Cerebellar cortex (tissue), 1 donor: ENCODE measurements around the gene ZFYVE9.
A peak's percentile ranks its signal among the peaks of the same experiment; 100 is the strongest.

Source experiments
- DNase-seq: peaks from one replicate; pipeline ENCODE4 v3.0.0-alpha.2; 2015; ENCODE audit warnings: low spot score

ZFYVE9 gene

DNA sequence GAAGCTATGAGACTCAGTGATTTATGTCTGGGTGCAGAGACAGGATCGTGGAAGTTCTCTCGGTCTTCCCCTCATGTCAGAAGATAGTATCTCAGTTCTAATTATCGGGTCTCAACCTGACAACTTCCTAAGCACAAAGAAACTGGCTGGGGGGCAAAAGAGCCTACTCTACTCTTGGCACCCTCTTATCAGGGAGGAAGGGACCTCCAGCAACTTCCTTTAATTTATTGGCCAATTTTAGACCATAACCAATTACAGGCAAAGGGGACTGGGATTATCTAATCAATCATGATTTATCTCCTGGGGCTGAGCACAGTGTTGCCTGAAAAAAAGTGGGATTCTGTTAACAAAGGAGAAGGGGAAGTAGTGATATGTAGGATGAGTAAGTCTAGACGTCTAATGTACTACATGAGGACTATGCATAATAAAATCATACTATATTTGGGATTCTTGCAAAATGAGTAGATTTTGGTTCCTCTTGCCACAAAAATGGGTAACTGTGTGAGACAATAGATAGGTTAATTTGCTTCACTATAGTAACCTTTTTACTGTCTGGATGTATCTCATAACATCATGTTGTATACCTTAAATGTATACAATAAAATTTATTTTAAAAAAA is 98.8 kb downstream of the ZFYVE9 start:
- DNase-seq = no peak

DNA sequence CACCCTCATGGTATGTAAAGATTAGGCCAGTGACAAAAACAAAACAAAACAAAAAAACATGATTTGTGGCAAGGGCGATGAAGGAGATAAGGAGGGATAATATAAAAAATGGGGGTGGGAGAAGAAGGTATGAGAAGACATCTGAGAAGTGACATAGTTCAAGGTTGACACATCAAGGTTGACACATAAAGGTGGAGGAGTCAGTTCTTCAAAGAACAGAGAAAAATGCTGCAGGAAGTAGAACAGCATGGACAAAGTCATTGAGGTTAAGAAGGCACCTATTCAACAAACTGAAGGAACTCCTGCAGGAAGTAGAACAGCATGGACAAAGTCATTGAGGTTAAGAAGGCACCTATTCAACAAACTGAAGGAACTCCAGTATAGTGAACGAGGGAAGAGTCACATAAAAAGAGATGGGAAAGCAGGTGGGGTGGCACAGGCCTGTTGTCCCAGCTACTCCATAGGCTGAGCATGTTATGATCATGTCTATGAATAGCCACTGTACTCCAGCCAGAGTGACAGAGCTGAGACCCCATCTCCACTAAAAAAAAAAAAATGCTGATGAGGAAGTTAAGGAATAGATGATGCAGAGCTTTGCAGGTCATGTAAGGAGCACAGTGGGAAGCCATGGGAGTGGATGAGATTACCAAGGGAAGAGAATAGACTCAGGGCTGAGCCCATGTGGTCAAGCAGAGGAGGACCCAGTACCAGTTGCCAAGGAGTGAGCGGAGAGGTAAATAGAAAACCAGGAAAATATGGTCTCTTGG is 101.5 kb downstream of the ZFYVE9 start:
- no peak for DNase-seq

DNA sequence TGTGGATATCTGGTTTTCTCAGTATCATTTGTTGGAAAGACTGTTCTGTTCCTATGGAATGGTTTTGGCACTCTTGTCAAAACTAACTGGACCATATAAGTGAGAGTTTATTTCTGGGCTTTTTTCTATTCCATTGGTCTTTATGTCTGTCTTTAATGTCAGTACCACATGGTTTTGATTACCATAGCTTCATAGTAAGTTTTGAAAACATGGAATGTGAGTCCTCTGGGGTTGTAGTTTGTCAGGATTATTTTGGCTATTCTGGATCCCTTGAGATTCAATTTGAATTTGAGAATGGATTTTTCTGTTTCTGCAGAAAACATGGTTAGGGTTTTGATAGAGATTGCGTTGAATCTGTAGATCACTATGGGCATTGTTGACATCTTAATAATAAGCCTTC is 107.9 kb downstream of the ZFYVE9 start:
- DNase-seq = no peak

DNA sequence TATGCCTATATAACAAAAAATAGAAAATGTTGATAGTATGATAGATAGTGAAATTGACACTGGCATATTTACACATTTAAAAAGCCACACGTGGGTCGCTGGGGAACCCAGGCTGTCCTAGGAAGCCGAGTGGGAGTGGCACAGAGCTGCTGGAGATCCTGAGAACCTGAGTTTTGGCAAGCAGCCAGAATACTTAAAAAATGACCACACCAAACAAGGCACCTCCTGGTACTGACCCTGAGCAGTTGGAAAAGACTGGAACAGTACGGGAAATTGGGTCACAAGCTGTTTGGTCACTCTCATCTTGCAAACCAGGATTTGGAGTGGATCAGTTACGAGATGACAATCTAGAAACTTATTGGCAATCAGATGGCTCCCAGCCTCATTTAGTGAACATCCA is 111.5 kb downstream of the ZFYVE9 start:
- DNase-seq = peak; percentile 63

DNA sequence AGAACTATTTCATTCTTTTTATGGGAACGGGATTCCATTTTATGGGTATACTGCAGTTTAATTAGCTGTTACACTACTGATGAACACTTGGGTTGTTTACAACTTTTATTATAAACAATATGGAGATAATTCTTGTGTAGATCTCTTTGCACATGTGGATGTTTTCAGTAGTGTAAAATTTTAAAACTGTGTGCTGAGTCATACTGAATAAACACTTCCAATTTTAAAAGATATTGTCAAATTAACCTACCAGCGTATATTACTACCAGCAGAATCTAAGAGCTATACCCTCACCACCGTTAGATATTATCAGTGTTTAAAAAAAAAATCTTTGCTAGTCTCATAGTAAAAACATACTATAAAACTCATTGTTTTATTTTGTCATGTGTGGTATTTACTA is 118.0 kb downstream of the ZFYVE9 start:
- no peak for DNase-seq

DNA sequence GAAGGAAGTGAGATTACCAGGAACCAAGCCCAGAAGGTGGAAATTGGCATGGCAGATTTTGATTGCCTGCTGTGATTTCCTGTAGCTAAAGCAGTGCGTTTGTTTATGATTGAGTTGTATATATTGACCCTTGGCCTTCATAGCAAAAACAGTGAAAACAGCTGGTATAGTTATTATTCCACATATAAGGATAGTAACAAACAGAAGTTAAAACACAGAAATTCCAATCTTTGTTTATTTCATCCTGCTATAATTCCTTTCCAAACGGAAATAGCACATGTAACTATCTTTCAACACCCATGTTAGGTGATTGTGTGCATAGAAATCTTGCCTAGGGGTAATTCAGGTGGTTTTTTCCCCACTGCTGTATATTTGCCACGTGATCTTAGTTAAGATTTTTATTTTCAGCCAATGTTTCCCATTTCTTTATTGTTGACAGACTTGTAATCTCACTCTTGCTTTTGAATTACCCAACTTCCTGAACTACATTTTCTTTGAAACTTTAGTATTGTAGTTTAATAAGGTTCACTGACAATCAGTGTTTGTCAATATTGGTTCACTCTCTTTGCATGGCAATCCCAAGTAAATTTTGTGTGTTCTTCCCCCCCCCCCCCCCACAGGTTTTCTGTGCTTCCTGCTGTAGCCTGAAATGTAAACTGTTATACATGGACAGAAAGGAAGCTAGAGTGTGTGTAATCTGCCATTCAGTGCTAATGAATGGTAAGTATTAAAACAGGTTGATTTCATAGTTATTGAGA is 121.4 kb downstream of the ZFYVE9 start:
- no peak for DNase-seq

DNA sequence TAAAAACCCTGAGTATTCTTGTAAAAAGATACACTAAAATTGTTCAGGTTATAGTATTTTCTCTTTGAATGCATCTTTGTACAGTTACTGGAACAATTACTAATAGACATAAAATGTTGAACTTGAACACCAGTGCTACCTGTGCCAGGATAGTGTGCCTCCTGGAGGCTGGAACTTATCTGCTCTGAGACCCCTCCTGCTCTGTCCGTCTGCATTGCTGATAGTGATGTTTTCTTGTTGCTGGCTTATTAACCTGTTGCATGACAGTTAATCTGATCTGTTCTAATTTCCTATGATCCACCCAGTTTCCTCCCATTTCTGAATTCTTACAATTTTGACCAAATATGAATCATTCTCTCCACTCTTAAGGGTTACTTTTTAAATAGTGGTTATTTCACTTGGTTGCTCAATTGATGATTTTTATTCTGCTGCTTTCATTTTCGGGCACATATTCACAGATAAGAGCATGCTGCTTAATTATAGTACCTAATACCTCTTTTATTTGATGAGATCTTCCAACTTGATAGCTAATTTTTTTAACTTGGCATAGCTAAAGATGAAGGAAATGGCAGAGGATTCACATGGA is 122.7 kb downstream of the ZFYVE9 start:
- no peak for DNase-seq

DNA sequence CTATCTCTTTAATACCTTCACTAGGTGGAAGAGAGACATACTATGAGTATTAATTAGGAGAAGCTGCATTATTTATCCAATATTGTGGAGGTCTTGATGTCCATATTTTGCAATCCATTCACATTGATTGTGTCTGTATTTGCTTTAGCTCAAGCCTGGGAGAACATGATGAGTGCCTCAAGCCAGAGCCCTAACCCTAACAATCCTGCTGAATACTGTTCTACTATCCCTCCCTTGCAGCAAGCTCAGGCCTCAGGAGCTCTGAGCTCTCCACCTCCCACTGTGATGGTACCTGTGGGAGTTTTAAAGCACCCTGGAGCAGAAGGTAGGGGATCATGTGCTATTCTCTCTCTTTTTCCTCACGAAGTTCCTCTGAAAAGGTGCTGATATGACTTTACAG is 124.6 kb downstream of the ZFYVE9 start:
- no peak for DNase-seq

DNA sequence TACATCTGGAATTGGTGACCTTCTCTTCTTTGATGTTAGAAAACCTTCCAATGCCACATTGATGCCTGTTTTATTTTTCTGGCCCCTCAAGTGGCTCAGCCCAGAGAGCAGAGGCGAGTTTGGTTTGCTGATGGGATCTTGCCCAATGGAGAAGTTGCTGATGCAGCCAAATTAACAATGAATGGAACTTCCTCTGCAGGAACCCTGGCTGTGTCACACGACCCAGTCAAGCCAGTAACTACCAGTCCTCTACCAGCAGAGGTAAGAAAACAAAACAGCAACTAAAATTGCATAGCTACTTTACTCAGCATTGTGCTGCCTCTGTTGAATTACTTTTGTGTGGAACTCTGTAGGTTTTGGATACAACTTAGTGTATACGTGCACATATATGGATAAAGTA is 126.5 kb downstream of the ZFYVE9 start:
- no peak for DNase-seq

DNA sequence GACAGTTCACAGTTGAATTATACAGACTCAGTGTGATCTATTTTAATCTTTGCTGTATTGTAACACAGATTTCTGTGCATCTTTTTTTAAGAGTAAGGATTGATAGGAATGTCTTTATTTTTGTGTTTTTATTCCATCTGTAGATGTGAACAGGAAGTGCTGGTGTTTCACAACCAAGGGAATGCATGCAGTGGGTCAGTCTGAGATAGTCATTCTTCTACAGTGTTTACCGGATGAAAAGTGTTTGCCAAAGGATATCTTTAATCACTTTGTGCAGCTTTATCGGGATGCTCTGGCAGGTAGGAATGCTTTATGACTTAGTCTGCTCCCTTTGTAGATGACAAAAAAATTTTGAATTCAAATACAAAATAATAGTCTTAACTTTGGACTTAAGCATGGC is 139.6 kb downstream of the ZFYVE9 start:
- no peak for DNase-seq

DNA sequence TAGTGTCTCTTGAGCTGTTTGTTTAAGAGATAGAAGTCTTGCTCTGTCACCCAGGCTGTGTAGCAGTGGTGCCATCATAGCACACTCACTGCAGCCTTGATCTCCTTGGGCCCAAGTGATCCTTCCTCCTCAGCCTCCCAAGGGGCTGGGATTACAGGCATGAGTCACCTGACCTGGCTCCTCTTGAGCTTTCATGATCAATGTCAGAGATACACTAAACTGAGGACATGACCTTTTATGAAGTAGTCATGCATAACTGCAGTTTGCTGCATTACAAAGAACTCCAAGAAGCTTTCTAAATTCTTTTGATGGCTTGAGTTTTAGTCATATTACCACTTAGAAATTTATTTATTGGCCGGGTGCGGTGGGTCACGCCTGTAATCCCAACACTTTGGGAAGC is 146.4 kb downstream of the ZFYVE9 start:
- no peak for DNase-seq

DNA sequence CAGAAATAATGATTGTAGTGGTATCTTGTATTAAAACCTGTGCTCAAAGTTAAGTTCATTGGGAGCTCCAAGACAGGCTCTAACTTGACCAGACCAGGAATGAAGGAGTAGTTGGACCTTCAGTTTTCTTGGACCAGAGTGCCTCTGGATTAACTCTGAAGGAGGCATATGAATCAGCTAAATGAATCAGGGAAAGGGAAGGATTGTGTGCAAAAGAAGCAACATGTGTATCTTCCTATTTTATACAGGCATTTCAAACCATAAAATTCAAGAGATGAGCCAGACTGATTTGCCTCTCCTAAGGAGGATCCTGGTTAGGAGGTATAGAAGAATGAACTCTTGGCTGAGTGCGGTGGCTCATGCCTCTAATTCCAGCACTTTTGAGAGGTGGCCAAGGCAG is 152.7 kb downstream of the ZFYVE9 start:
- DNase-seq = no peak

DNA sequence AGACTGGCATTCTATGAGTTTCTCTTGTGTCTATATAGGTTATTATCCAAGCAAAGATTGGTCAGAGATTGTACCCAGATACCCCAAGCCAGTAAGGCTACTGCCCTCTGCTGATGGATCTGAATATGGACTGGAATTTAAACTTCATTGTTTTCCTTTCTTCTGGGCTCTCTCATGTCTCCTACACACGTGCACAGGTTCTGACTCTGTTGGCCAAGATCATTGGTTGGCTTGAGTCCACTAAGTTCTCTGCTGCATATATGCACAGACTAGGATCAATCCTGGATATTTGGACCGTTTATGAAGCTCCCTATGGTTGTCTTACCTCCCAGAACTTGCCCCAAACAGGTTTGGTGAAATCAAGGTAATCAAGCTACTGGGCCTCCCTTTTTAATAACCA is 154.5 kb downstream of the ZFYVE9 start:
- peak; percentile 62 for DNase-seq

DNA sequence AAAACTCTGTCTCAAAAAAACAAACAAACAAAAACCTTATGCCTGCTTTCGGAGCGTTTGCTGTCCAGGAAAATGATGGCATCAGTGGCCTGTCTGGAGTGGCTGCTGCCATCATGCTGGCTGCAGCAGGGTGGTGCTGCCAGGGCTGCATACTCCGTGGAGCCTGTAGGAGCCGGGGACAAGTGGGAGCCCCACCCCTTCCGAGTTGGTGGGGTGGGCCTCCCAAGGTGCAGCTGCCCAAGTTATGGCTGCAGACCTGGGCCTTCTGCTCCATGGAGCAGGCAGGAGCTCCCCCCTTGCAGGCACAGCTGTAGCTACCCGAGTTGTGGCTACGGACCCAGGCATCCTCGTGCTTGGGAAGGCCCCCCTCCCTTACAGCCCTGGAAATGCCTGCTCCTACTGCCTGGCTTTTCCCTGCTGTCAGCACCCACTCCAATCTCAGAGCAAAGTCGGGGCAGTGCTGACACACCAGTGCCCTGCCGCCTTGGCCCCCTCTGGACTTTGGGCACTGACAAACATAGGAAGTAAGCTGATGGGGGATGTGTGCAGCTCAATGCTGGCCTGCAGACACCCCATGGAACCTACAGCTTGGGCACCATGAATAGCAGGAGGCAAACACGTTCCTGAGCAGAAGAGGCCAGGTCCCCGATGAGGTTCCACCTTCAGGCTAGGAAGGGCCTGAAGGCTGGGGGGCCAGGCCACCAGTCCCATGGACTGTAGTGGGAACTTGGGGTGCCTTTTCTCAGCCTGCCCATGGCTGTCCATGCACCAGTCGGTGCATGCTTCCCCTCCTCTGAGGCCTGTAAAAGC is 163.7 kb downstream of the ZFYVE9 start:
- no peak for DNase-seq

DNA sequence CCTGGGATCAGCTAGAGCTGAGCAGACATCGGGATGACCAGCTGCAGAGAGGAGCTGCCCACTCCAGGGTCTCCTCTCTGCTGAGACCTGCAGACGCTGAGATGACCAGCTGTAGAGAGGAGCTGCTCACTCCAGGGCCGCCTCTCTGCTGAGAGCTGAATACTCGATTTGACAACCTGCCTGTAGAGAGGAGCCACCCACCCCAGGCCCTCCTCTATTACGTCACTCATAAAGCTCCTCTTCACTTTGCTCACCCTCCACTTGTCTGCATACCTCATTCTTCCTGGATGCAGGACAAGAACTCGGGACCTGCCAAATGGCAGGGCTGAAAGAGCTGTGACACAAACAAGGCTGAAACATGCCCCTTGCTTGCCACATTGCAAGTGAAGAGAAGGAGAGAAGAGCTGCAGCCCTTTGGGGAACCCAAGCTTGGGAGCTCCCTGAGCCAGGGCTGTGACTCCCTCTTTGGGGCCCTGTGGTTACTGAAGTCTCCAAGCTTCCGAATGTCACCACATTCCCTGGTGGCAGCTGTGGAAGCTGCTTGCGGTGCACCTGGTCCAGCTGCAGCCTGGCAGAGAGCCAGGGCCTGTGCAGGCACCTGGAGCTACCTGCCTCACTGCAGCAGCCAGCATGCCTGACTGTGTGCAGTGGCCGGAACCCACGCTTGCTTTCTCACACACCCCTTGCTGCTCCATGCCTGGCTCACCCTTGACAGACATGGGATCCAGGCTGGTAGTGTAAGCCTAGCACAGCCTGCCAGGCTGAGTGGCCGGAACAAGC is 164.5 kb downstream of the ZFYVE9 start:
- DNase-seq = no peak

DNA sequence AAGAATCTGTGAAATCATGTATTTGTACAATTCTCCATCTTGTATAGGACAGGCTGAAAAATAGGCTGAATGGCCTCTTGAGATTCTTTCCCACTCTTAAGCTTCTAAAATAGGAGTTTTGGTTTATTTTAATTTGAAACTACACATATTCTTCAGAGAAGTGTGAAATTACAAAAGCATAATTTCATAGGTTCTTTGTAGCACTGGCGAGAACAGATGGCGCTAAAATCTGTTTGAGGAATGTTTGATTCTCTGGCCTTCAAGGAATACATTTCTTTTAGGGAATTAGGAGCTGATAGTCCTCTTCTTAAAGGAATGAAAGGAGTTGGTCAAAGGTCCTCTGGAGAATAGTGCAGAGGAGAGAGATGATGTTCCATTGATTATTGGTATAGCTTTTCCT is 179.2 kb downstream of the ZFYVE9 start:
- no peak for DNase-seq

DNA sequence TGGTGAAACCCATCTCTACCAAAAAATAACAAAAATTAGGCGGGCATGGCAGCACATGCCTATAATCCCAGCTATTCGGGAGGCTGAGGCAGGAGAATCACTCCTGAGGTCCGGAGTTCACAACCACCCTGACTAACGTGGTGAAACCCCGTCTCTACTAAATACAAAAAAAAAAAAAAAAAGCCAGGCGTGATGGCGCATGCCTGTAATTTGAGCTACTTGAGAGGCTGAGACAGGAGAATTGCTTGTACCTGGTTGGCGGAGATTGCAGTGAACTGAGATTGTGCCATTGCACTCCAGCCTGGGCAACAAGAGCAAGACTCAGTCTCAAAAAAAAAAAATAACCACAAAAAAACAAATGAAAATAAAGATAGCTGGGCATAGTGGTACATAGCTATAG is 181.8 kb downstream of the ZFYVE9 start:
- no peak for DNase-seq

DNA sequence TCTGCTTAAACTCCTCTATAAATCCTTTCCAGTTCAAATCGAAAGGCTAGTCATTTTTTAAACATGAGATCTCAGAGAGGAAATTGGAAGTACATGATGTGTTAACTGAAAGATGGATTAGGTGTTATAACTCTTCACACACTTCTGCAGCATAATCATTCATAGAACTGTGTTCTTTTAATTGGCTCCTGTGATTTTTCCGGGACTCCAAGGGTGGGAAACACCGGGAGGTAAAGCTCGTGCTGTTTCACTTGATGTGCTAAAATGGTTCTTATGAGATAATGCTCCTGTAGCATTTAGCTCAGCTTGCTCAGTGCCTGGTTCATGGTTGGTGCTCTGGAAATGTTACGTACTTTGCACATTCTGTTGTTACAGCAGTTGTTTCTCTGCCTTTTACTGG is 183.9 kb downstream of the ZFYVE9 start:
- DNase-seq = no peak

DNA sequence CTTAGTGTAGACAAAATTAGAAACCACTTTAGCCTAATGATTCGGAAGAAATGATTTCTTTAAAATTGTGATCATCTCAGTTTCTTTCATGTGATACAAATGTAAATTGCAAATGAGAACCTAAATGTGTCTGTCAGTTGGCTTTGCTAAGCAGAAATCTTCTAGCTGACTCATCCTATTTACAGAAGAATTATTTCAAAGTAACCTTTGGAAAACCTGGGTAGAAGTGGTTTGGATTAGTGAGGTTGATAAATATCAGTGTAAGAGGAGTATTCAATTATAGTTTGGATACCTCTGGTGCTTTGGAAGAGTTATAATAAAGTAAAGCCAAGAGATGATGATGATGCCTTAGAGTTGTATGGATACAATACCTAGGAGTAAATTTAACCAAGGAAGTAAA is 186.7 kb downstream of the ZFYVE9 start:
- no peak for DNase-seq

DNA sequence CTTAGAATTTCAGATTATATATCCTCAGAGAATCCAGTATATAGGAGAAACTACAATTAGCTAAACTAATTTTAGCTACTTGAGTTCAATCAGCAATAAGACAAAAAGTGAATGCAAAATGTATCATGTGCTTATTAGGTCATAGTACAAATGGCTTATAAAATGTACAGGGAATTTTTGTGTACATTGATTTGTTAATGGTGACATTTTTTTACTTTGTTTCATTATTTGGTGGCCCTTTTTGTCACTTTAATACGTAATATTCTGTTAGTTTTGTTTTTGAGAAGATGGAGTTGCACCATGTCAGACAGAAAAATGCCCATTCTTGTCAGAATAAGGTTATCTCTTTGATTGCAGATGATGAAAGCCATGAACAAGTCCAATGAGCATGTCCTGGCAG is 190.5 kb downstream of the ZFYVE9 start:
- no peak for DNase-seq

DNA sequence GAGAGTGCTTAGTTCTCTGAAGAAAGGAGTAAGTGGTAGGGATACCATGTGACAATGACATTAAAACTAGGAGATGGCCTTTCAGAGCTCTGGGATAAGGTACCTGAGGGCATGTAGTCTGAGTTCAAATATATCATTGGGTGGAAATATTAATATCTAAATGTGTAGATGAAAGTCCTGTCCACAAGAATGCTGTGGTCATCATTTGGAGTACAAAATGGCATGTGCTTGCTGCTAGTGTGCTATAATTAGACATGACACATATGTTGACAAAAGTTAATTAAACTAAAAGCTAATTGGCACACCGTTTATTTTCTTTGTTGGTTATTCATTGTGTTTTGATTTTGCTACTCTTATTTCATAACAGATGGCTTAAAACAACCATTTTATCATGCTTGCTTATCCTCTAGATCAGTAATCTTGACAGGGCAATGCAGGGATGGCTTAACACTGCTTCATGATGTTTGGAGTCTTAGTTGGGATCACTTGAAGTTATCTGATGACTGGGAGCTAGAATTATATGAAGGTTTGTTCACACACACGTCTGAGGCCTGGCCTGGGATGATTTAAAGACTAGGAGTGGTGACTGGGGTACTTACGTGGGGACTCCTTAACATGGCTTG is 193.1 kb downstream of the ZFYVE9 start:
- DNase-seq = no peak
